KG1 (cell line): ENCODE data around the gene RBM8A.

Source experiments
- DNase-seq: peaks from one replicate; lab custom pipeline; 2025; lab: John Stamatoyannopoulos, UW

The RBM8A gene

GRCh38 chr1:145917595-145917994, 9.7 kb downstream of the RBM8A start:
- no peak for DNase-seq

DNA sequence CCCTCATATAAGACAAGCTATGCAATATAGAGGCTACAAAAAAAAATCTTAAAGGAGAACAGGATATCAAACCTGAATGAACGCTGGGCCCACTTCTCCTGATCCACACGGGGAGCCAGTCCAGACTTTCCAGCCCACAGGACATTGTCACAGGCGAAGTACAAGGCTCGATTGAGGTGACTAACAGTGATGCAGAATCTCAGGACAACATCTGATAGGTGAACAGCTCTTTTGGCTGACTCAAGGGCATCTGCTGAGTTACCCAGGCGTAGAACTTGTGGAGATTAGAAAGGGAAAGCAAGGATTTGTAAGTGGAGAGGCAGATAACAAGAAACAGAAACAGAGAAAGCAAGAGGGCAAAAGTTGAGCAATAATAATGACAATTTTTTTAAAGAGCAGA, 10.5 kb downstream of the RBM8A start:
- no peak for DNase-seq

DNA sequence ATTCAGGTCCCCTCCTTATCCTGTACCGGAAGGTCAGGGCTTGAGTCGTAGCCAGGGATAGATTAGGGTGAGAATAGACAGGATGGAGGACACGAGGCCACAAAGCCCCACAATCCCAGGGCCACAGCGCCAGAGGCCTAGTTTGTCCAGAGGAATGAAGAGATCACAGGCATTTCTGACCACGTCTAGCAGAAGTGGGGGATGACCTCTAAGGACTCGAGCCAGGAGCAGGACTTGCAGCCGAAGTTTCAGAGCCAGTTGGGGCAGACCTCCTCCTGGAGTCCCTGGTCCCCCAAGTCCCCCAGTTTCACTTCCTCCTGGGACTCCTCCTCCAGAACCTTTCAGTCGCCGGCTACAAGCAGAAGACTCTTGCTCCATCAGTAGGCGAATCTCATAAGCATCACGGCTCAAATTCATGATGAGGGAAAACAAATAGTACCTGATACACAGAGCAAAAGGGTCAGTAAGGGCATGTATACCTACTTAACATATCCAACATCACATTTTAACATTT, 15.1 kb downstream of the RBM8A start:
- no peak for DNase-seq

GRCh38 chr1:145908653-145909052, 18.6 kb downstream of the RBM8A start:
- no peak for DNase-seq

- no peak for DNase-seq
Measured at GRCh38 chr1:145906954-145907753, 20.1 kb downstream of the RBM8A start.

GRCh38 chr1:145901312-145902021, 25.8 kb downstream of the RBM8A start:
- DNase-seq: no peak

DNA sequence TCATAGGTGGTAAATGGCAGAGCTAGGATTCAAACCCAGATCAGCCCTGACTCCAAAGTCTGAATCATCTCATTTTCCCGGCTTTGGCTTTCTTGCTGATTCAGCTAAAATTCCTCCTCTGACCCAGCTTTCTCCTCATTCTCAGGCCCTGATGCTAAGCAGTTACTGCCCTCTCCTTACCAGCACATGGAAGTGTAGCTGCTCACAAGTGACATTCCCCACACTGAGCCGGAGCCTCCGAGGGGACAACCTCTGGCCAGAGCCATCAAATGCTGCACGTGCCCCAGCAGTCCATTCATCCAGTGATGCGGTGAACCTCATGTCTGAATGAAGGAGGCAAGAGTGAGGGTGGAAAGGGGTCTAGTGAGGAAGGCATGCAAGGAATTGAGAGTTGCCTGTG, 28.5 kb downstream of the RBM8A start:
- DNase-seq: no peak

DNA sequence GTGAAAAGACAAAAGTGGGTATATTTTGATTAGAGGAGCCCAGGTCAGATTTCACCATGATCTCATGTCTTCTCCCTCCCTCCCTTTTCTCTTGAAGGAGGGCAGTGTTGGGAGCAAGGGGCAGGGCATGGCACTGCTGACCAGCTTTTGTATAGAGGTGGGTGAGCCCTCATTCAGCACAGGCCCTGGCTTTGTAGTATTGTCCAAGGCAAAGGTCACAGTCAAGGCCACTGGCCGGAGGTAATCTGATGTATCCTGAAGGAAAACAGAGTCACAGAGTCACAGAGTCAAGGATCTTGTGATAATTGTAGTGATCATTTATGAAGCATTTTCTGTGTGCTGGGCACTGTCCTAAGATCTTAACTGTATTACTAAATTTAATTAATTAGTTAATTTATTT, 29.3 kb downstream of the RBM8A start:
- DNase-seq: no peak

DNA sequence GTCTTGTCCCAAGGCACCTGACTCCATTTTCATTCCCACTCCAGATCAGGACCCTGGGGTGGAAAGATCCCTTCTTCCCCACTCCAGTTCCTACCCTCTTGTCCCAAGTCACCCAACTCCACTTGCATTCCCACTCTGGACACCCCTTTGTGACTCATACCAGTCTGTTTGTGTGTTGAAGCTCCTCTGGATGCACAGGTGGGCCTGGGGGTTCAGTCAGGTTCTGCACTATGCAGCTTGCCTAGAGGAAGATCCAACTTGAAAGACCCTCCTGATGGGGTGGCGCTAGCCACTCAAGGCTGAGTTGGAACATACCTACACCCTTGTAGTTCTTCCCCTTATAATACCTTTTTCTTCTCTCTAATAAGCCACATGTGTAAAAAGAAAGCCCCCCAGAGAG, 31.8 kb downstream of the RBM8A start:
- DNase-seq: no peak

DNA sequence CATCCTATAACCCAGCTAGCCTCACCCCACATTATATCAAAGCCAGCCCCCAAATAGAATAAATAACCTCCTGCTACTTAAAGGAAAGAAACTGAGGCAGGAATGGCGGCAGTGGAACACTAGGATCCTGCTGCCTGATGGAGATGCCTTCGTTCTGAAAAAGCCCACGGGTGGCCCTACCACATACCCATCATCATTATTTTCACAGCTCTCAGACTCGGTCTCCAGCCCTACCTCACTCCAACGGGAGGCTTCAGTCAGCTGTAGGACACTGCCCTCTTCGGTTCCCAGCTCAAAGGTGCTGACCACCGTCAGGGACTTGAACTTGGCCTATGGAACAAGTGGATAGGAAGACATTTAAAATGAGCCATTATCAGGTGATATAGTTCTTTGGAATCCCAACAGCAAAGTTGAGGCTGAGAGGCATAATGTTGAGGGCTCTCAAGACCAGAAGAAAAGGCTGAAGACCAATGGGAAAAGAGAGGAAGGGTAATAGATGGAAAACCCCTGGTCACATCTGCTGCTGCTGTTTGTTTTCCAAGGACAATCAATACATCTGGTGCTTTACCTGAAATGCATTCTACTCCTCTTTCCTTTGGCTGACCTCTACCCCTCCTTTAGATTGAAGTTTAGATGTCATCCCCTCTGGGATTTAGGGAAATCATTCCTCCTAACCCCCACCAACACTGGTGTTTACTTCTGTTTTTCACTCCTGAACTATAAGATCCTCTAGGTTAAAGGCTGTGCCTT, 33.8 kb downstream of the RBM8A start:
- DNase-seq: no peak

DNA sequence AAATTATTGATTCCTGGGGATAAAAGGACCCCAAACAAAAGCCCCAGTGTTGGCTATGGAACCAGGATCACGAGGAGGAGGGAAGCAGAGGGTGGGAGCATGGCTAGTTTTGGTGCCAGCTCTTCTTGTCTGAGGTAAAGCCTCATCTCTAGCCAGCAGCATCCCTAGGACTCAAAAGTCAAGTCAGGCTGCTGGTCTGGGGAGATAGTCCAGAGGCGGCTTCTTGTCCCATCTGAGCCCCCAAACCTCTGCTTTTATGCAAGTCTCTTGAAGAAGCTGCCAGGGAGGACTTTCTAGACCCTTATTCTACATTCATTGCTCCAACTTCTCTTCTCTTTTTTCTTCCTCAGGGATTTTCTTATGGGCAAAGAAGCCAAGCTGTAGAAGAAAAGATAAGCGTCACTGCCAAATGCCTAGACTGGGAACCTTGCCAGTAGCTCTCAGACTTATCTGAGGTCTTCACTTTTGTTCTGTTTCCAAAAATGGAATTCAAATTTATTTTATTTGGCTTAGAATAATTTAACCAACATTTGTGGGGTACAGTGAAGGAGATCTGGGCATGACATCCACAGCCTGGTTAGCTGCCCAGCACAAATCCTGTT, 34.7 kb downstream of the RBM8A start:
- no peak for DNase-seq

DNA sequence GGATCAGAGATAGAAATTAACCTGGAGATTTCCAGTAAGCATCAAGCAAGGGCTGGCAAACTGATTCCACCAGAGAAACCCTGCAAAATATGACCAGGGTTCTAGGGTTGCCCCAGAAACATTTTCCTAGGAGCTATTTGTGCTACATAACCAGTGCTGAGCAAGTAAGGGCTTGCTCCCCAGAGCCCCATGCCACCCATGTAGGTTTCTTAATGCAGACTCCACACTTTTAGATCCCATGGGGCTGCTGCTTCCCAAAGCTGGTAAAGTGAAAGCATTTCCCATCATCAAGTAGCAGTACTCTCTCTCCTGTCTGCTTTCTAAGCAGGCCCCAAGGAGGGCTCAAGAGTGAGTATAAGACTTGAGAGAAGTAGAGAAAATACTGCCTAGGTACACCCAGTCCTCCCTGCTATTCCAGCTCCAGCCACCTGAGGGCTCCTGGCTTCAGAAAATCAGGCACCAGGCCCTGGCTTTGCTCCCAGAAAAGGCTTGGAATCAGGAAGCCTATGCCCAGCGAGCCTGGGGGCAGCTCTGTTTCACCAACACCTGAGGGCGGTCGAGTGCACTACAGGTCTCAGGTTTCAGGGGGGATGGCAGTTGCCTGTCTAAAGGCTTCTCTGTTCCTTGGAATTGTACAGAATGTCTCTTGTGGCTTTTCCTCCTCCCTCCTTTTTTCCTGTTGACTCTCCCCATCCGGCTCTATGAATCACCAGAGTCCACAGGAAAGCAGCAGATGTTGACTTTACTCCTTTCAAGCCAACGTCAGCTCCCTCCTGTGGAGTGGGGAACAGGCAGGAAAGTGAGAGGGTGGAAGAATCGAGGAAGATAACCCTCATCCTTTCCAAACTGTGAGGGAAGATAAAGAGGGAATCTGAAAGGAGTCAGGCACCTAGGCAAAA, 35.4 kb downstream of the RBM8A start:
- DNase-seq: peak; percentile 10

DNA sequence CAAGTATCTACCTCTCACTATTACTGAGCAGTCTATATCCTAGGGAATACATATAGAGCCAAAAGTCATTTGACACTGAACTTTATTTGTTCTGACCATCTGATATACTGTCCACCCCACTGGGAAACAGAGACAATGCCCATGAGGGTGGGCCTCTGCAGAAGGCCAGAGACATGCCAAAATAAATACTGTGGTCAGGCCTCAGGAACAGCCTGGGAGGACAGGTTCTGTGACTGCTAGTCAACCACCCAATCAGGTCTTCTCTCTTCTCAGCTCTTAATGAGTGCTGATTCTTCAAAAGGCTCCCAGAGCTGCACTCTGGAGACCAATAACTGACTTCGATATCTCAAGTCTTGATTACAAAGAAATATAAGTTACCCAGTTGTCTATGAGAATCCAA, 36.1 kb downstream of the RBM8A start:
- DNase-seq: no peak

DNA sequence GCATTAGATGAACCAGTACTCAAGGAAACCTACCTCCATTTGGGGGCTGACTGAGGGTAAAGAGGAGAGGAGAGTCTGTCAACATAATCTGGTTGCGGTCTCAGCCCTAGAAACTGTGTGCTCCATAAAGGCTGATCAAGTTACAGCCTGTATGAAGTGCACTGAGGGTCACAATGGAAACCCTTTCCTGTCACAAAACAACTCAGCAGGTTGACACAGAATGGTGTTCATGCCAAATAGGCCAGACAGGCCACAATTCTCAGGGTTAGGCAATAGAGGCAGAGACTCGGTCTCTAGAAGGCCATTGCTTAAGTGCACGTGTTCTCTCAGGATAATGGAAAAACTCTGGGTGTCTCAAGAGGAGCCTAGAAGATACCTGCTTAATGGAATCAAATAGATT, 37.6 kb downstream of the RBM8A start:
- no peak for DNase-seq

GRCh38 chr1:145887631-145888030, 39.7 kb downstream of the RBM8A start:
- no peak for DNase-seq

GRCh38 chr1:145886816-145887215, 40.5 kb downstream of the RBM8A start:
- DNase-seq: no peak

DNA sequence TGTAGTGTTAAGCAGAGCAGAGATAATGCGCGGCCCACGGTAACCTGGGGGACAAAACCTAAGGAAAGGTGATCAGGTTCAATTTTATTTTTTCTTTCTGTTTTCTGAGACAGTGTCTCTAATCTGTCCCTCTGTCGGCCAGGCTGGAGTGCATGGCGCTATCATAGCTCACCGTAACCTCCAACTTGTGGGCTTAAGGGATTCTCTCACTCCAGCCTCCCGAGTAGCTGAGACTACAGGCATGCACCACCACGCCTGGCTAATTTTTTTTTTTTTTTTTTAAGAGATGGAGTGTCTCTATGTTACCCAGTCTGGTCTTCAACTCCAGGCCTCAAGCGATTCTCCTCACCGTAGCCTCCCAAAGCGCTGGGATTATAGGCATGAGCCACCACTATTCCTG, 40.9 kb downstream of the RBM8A start:
- no peak for DNase-seq

DNA sequence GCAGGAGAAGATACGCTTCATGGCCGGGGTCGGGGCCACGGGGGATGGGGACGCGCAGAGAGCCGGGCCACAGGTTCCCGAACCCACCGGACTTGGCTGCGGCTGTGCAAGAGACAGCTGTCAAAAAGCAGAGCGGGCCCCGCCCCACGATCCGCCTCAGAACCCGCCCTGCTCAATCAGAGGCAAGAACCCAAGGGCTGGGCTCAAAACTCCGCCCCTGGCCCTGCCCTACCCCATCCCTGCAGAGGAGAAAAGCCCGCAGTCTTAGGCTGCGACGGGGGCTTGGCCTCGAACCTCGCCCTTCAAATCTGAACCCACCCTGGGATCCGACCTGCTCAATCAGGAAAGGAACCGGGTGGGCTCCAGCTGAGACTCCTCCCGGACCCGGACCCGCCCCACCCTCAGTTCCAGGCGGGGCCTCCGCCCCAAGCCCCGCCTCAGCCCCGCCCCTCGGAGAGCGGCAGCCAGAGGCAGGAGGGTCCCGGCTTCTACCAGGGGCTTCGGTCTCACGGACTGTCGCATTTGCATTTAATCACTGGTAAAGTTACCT, 41.5 kb downstream of the RBM8A start, which contains the start of gene ANKRD35:
Gene ANKRD35, minus strand, starts transcription at position 129 of the 550 bp plus-strand sequence. Its CDS starts 108 bp downstream, at position 21.
- DNase-seq: peak; percentile 13

GRCh38 chr1:145884675-145885074, 42.6 kb downstream of the RBM8A start:
- no peak for DNase-seq

GRCh38 chr1:145879775-145880174, 47.5 kb downstream of the RBM8A start:
- DNase-seq: no peak

- DNase-seq: no peak
Measured at GRCh38 chr1:145878724-145879123, 48.6 kb downstream of the RBM8A start.
